Medulla oblongata (tissue), 1 donor: ENCODE results near the gene CDT1.
"Not testable (repeated sequence)": the region's sequence is repeated elsewhere in the genome, so short reads cannot be mapped to it uniquely, and the experiment has no call there.

ENCODE experiments used
- DNase-seq: peaks from one replicate; pipeline ENCODE4 v3.0.0-alpha.2; 2015; ENCODE audit errors: extremely low spot score

The CDT1 gene

GRCh38 chr16:88816736-88817535 lies 13.3 kb downstream of the CDT1 start:
- no peak for DNase-seq

- no peak for DNase-seq
Measured at GRCh38 chr16:88817785-88818574, 14.4 kb downstream of the CDT1 start.

GRCh38 chr16:88818575-88818874 lies 14.9 kb downstream of the CDT1 start:
- DNase-seq, result no peak

GRCh38 chr16:88819126-88819525 lies 15.5 kb downstream of the CDT1 start:
- DNase-seq, result no peak

GRCh38 chr16:88820385-88821025 lies 16.9 kb downstream of the CDT1 start:
- DNase-seq, result no peak

GRCh38 chr16:88821168-88821850 lies 17.7 kb downstream of the CDT1 start:
- no peak for DNase-seq

- no peak for DNase-seq
Measured at GRCh38 chr16:88822281-88823040, 18.9 kb downstream of the CDT1 start.

GRCh38 chr16:88823646-88824045 lies 20.1 kb downstream of the CDT1 start:
- DNase-seq, result not testable (repeated sequence)

GRCh38 chr16:88824256-88825077 lies 20.9 kb downstream of the CDT1 start:
- DNase-seq, result no peak

- DNase-seq, result no peak
Measured at GRCh38 chr16:88825146-88825545, 21.6 kb downstream of the CDT1 start.

GRCh38 chr16:88826070-88826840 lies 22.7 kb downstream of the CDT1 start:
- no peak for DNase-seq

- no peak for DNase-seq
Measured at GRCh38 chr16:88827727-88828126, 24.1 kb downstream of the CDT1 start.

GRCh38 chr16:88828711-88829110 lies 25.1 kb downstream of the CDT1 start:
- DNase-seq, result no peak

GRCh38 chr16:88830258-88830657 lies 26.7 kb downstream of the CDT1 start:
- DNase-seq, result no peak

GRCh38 chr16:88830783-88831182 lies 27.2 kb downstream of the CDT1 start:
- no peak for DNase-seq

- DNase-seq, result no peak
Measured at GRCh38 chr16:88831838-88832237, 28.2 kb downstream of the CDT1 start.

- no peak for DNase-seq
Measured at GRCh38 chr16:88833086-88833485, 29.5 kb downstream of the CDT1 start.

GRCh38 chr16:88834670-88835069 lies 31.1 kb downstream of the CDT1 start:
- no peak for DNase-seq

GRCh38 chr16:88835383-88835782 lies 31.8 kb downstream of the CDT1 start:
- DNase-seq, result no peak

- no peak for DNase-seq
Measured at GRCh38 chr16:88835818-88836217, 32.2 kb downstream of the CDT1 start.
